GM18511 (cell line): ENCODE measurements around the gene CDC123.
"Not testable (repeated sequence)": the region's sequence is repeated elsewhere in the genome, so short reads cannot be mapped to it uniquely, and the experiment has no call there.

Source experiments
- ATAC-seq: cut with Tn5 transposase; IDR thresholded peaks from one replicate; pipeline ENCODE4 v1.9.1; 2021; ENCODE audit warnings: mild to moderate bottlenecking, moderate library complexity; ENCODE audit not compliant: unreplicated experiment

The CDC123 gene

GRCh38 chr10:12279281-12279680, 83.3 kb downstream of the CDC123 start:
- no peak for ATAC-seq

- ATAC-seq = no peak
Observed at GRCh38 chr10:12287772-12288171, 91.8 kb downstream of the CDC123 start.

- ATAC-seq = not testable (repeated sequence)
Observed at GRCh38 chr10:12297784-12298183, 101.8 kb downstream of the CDC123 start.

- ATAC-seq = no peak
Observed at GRCh38 chr10:12299222-12299965, 103.4 kb downstream of the CDC123 start.
